HG03439 (cell line): ENCODE results near the gene SLIT2.

ENCODE experiments used
- ATAC-seq: cut with Tn5 transposase; IDR thresholded peaks from one replicate; pipeline ENCODE4 v1.9.1; 2021; ENCODE audit warnings: mild to moderate bottlenecking, moderate library complexity; ENCODE audit not compliant: unreplicated experiment

The SLIT2 gene

DNA sequence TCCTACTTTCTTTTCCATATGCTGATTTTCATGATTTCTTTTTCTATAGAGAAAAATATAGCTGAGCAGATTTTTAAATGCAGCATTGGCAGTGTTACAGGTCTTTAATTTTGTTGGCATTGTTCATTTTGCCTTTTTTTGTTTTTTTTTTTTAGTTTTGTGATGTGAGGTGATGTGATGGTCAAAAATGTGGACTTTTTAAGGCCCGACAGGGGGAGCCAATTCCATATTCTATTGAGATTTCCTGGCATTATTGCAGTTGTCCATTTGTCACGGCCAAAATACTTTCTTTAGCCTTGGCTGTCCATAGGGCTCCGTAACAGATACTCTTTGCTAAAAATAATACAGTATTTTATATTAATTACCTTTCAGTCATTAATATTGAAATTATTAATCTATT, 47.8 kb downstream of the SLIT2 start:
- ATAC-seq: no peak

- no peak for ATAC-seq
These were observed 49.5 kb downstream of the SLIT2 start for GRCh38 chr4:20301161-20301560.
